Activated naive CD8-positive, alpha-beta T cell treated with anti-CD3 and anti-CD28 coated beads, Interleukin-2, amount 50 U/mL, for 24 hours (primary cell): ENCODE measurements around the gene MGAM2.
A peak's percentile ranks its signal among the peaks of the same experiment; 100 is the strongest.

Source experiments
- ATAC-seq: fragments of 150-1000 bp; cut with Tn5 transposase; one replicate; pipeline ENCODE4 v1.10.0; 2021
- DNase-seq: peaks from one replicate; pipeline ENCODE4 v3.0.0; 2021
- H3K27ac Mint-ChIP-seq: one replicate; pipeline ENCODE4 v1.8.0; 2021; ENCODE audit warnings: mild to moderate bottlenecking, mixed read lengths
- H3K27me3 Mint-ChIP-seq: one replicate; pipeline ENCODE4 v1.8.0; 2021; ENCODE audit warnings: mixed read lengths
- H3K36me3 Mint-ChIP-seq: one replicate; pipeline ENCODE4 v1.8.0; 2021; ENCODE audit warnings: low read depth, mixed read lengths
- H3K4me1 Mint-ChIP-seq: one replicate; pipeline ENCODE4 v1.8.0; 2021; ENCODE audit warnings: mixed read lengths
- H3K4me3 Mint-ChIP-seq: one replicate; pipeline ENCODE4 v1.8.0; 2021; ENCODE audit warnings: mild to moderate bottlenecking, moderate library complexity, mixed read lengths
- H3K9me3 Mint-ChIP-seq: one replicate; pipeline ENCODE4 v1.8.0; 2021; ENCODE audit warnings: mixed read lengths

Gene MGAM2

GRCh38 chr7:142177869-142178268 is 66.4 kb downstream of the MGAM2 start:
- Mint-ChIP-seq H3K4me1 (peaks cover 4% of the 10 kb centered on the region), H3K36me3 (no peaks in the 10 kb centered on the region), H3K4me3 (no peak overlapping the region), H3K27me3 (peaks cover 10% of the 10 kb centered on the region), H3K27ac (no peak overlapping the region), H3K9me3 (peaks cover 5% of the 10 kb centered on the region)
- DNase-seq (no peak), ATAC-seq (peak; percentile 46)

GRCh38 chr7:142180426-142180825 is 68.9 kb downstream of the MGAM2 start:
- ATAC-seq: no peak
- H3K36me3 Mint-ChIP-seq: no peaks in the 10 kb centered on the region

GRCh38 chr7:142181211-142181610 is 69.7 kb downstream of the MGAM2 start:
- no peak overlapping the region for H3K27ac Mint-ChIP-seq
- no peaks in the 10 kb centered on the region for H3K9me3 Mint-ChIP-seq
- ATAC-seq: no peak
- H3K4me1 Mint-ChIP-seq: peaks cover 4% of the 10 kb centered on the region
- peaks cover 3% of the 10 kb centered on the region for H3K27me3 Mint-ChIP-seq
- no peaks in the 10 kb centered on the region for H3K36me3 Mint-ChIP-seq
- no peak for DNase-seq
- no peak overlapping the region for H3K4me3 Mint-ChIP-seq

More at GRCh38 chr7:142180426-142180825, 68.9 kb downstream of the MGAM2 start:
- no peak for DNase-seq
- Mint-ChIP-seq H3K27me3 (peaks cover 5% of the 10 kb centered on the region), H3K9me3 (no peaks in the 10 kb centered on the region), H3K4me3 (no peak overlapping the region), H3K4me1 (peaks cover 4% of the 10 kb centered on the region), H3K27ac (no peak overlapping the region)

GRCh38 chr7:142181966-142182365 is 70.4 kb downstream of the MGAM2 start:
- H3K4me3 Mint-ChIP-seq: no peak overlapping the region
- no peaks in the 10 kb centered on the region for H3K36me3 Mint-ChIP-seq
- H3K27ac Mint-ChIP-seq: no peak overlapping the region
- no peak for DNase-seq
- H3K27me3 Mint-ChIP-seq: peaks cover 3% of the 10 kb centered on the region
- ATAC-seq: no peak
- H3K9me3 Mint-ChIP-seq: no peaks in the 10 kb centered on the region
- peaks cover 4% of the 10 kb centered on the region for H3K4me1 Mint-ChIP-seq

- Mint-ChIP-seq H3K27ac (no peak overlapping the region), H3K36me3 (no peaks in the 10 kb centered on the region), H3K9me3 (no peaks in the 10 kb centered on the region), H3K4me1 (peaks cover 2% of the 10 kb centered on the region), H3K27me3 (no peaks in the 10 kb centered on the region), H3K4me3 (no peak overlapping the region)
- ATAC-seq (no peak), DNase-seq (no peak)
Observed at GRCh38 chr7:142185069-142185468, 73.6 kb downstream of the MGAM2 start.

GRCh38 chr7:142185801-142186200 is 74.3 kb downstream of the MGAM2 start:
- peaks cover 2% of the 10 kb centered on the region for H3K4me1 Mint-ChIP-seq
- DNase-seq: no peak

GRCh38 chr7:142188154-142188553 is 76.6 kb downstream of the MGAM2 start:
- DNase-seq (no peak), ATAC-seq (no peak)
- Mint-ChIP-seq H3K4me3 (no peak overlapping the region), H3K4me1 (peaks cover 2% of the 10 kb centered on the region), H3K27ac (no peak overlapping the region), H3K9me3 (no peaks in the 10 kb centered on the region), H3K27me3 (no peaks in the 10 kb centered on the region), H3K36me3 (no peaks in the 10 kb centered on the region)

More at GRCh38 chr7:142185801-142186200, 74.3 kb downstream of the MGAM2 start:
- Mint-ChIP-seq H3K9me3 (no peaks in the 10 kb centered on the region), H3K4me3 (no peak overlapping the region), H3K27ac (no peak overlapping the region), H3K27me3 (no peaks in the 10 kb centered on the region), H3K36me3 (no peaks in the 10 kb centered on the region)
- ATAC-seq: no peak

GRCh38 chr7:142188846-142189245 is 77.3 kb downstream of the MGAM2 start:
- no peaks in the 10 kb centered on the region for H3K27me3 Mint-ChIP-seq
- no peak overlapping the region for H3K27ac Mint-ChIP-seq
- no peaks in the 10 kb centered on the region for H3K9me3 Mint-ChIP-seq
- no peak for ATAC-seq
- H3K36me3 Mint-ChIP-seq: no peaks in the 10 kb centered on the region
- H3K4me1 Mint-ChIP-seq: peaks cover 2% of the 10 kb centered on the region
- no peak for DNase-seq
- no peak overlapping the region for H3K4me3 Mint-ChIP-seq

GRCh38 chr7:142194201-142194600 is 82.7 kb downstream of the MGAM2 start:
- Mint-ChIP-seq H3K4me3 (no peak overlapping the region), H3K27me3 (peaks cover 3% of the 10 kb centered on the region), H3K9me3 (no peaks in the 10 kb centered on the region), H3K27ac (no peak overlapping the region), H3K4me1 (no peaks in the 10 kb centered on the region), H3K36me3 (no peaks in the 10 kb centered on the region)
- ATAC-seq (no peak), DNase-seq (no peak)

- no peak for DNase-seq
- H3K4me1 Mint-ChIP-seq: no peaks in the 10 kb centered on the region
- H3K4me3 Mint-ChIP-seq: no peak overlapping the region
- no peaks in the 10 kb centered on the region for H3K9me3 Mint-ChIP-seq
- no peak overlapping the region for H3K27ac Mint-ChIP-seq
- no peaks in the 10 kb centered on the region for H3K36me3 Mint-ChIP-seq
- ATAC-seq: no peak
- H3K27me3 Mint-ChIP-seq: peaks cover 3% of the 10 kb centered on the region
Observed at GRCh38 chr7:142196066-142196840, 84.7 kb downstream of the MGAM2 start.

- H3K9me3 Mint-ChIP-seq: no peaks in the 10 kb centered on the region
- no peak for ATAC-seq
- no peak overlapping the region for H3K27ac Mint-ChIP-seq
- peaks cover 10% of the 10 kb centered on the region for H3K27me3 Mint-ChIP-seq
- no peak for DNase-seq
- no peaks in the 10 kb centered on the region for H3K36me3 Mint-ChIP-seq
- H3K4me3 Mint-ChIP-seq: no peak overlapping the region
- H3K4me1 Mint-ChIP-seq: no peaks in the 10 kb centered on the region
Observed at GRCh38 chr7:142200206-142200605, 88.7 kb downstream of the MGAM2 start.

GRCh38 chr7:142228537-142229104 is 117.1 kb downstream of the MGAM2 start:
- ATAC-seq (no peak), DNase-seq (no peak)
- peaks cover 18% of the 10 kb centered on the region for H3K27me3 Mint-ChIP-seq
- H3K9me3 Mint-ChIP-seq: no peaks in the 10 kb centered on the region
- H3K36me3 Mint-ChIP-seq: no peaks in the 10 kb centered on the region
- H3K27ac Mint-ChIP-seq: no peak overlapping the region
- H3K4me1 Mint-ChIP-seq: no peaks in the 10 kb centered on the region
- H3K4me3 Mint-ChIP-seq: no peak overlapping the region

GRCh38 chr7:142231716-142232115 is 120.2 kb downstream of the MGAM2 start:
- Mint-ChIP-seq H3K36me3 (no peaks in the 10 kb centered on the region), H3K4me1 (no peaks in the 10 kb centered on the region), H3K4me3 (no peak overlapping the region), H3K27ac (no peak overlapping the region), H3K27me3 (peaks cover 9% of the 10 kb centered on the region), H3K9me3 (no peaks in the 10 kb centered on the region)
- no peak for DNase-seq
- ATAC-seq: no peak

- no peak for DNase-seq
- H3K9me3 Mint-ChIP-seq: no peaks in the 10 kb centered on the region
- no peak for ATAC-seq
- peaks cover 3% of the 10 kb centered on the region for H3K27me3 Mint-ChIP-seq
- H3K4me3 Mint-ChIP-seq: no peak overlapping the region
- H3K27ac Mint-ChIP-seq: no peak overlapping the region
- H3K4me1 Mint-ChIP-seq: no peaks in the 10 kb centered on the region
- no peaks in the 10 kb centered on the region for H3K36me3 Mint-ChIP-seq
Observed at GRCh38 chr7:142240546-142240945, 129.0 kb downstream of the MGAM2 start.

GRCh38 chr7:142243823-142244222 is 132.3 kb downstream of the MGAM2 start:
- DNase-seq (no peak), ATAC-seq (no peak)
- Mint-ChIP-seq H3K27ac (no peak overlapping the region), H3K27me3 (peaks cover 3% of the 10 kb centered on the region), H3K36me3 (no peaks in the 10 kb centered on the region), H3K4me3 (no peak overlapping the region), H3K9me3 (no peaks in the 10 kb centered on the region), H3K4me1 (no peaks in the 10 kb centered on the region)
